Right atrium auricular region (tissue), 2 donors: ENCODE results near the gene IGF2R. TPM values are rescaled to one million over a fixed set of nuclear protein-coding genes. Genes with fewer than 3 reads are reported as not detected.
"Not testable (repeated sequence)": the region's sequence is repeated elsewhere in the genome, so short reads cannot be mapped to it uniquely, and the experiment has no call there.

Experiments used
- DNase-seq: peaks from one replicate; pipeline ENCODE4 v3.0.0-alpha.2; 2019; ENCODE audit warnings: low spot score
- H3K27ac ChIP-seq, 2 donors: fragments of 200-600 bp; sonication (generic); 1 replicate in 1 of 2; 2 replicates in 1 of 2; pipeline ENCODE4 v1.5.1; 2016 to 2019
- H3K27me3 ChIP-seq, 2 donors: fragments of 200-600 bp; sonication (generic); one replicate each; pipeline versions ENCODE4 v1.5.1 to v1.6.0; 2017 to 2019
- H3K36me3 ChIP-seq: fragments of 200-600 bp; sonication (generic); one replicate; pipeline ENCODE4 v1.5.1; 2016
- H3K4me1 ChIP-seq, 2 donors: fragments of 200-600 bp; sonication (generic); one replicate each; pipeline versions ENCODE4 v1.5.1 to v1.6.0; 2017 to 2019
- H3K4me3 ChIP-seq, 2 donors: fragments of 200-600 bp; sonication (generic); 1 replicate in 1 of 2; 2 replicates in 1 of 2; pipeline ENCODE4 v1.5.1; 2017 to 2019; ENCODE audit warnings: mild to moderate bottlenecking in 1 of 2, moderate library complexity in 1 of 2
- H3K9me3 ChIP-seq, 2 donors: fragments of 200-600 bp; sonication (generic); one replicate each; pipeline ENCODE4 v1.5.1; 2019
- CTCF ChIP-seq, 2 donors: fragments of 200-600 bp; sonication (generic); IDR thresholded peaks; one replicate each; pipeline ENCODE4 v1.5.1; 2019; ENCODE audit warnings: antibody characterized with exemption in 2 of 2
- total RNA-seq, 2 donors: library from RNA; depleted of rRNA; stranded (reverse); fragments of >200 nt; gene quantifications; one replicate each; pipeline ENCODE4 v1.1.0, GENCODE V29; 2016

IGF2R gene
- total RNA-seq, 2 donors from 2014 or later = 47.9 to 48.9 TPM

GRCh38 chr6:160088069-160088783 is 119.3 kb downstream of the IGF2R start:
- DNase-seq = peak; percentile 69
- no peaks in the 10 kb centered on the region for H3K27me3 ChIP-seq
- no peaks in the 10 kb centered on the region for H3K9me3 ChIP-seq
- H3K4me3 ChIP-seq = no peak overlapping the region
- TF ChIP-seq CTCF (IDR thresholded peaks at IDR 0.05) = peak; percentile 42 to 70
- peaks cover 73% of the 10 kb centered on the region for H3K36me3 ChIP-seq
- H3K4me1 ChIP-seq = no peaks in the 10 kb centered on the region
- no peak overlapping the region for H3K27ac ChIP-seq

GRCh38 chr6:160088784-160089533 is 120.1 kb downstream of the IGF2R start:
- no peak for DNase-seq
- H3K27me3 ChIP-seq = no peaks in the 10 kb centered on the region
- no peaks in the 10 kb centered on the region for H3K9me3 ChIP-seq
- TF ChIP-seq CTCF (IDR thresholded peaks at IDR 0.05) = no peak
- H3K27ac ChIP-seq = no peak overlapping the region
- H3K4me1 ChIP-seq = no peaks in the 10 kb centered on the region
- peaks cover 73% of the 10 kb centered on the region for H3K36me3 ChIP-seq
- H3K4me3 ChIP-seq = no peak overlapping the region

GRCh38 chr6:160089534-160089897 is 120.6 kb downstream of the IGF2R start:
- no peak for TF ChIP-seq CTCF (IDR thresholded peaks at IDR 0.05)
- no peak overlapping the region for H3K27ac ChIP-seq

GRCh38 chr6:160090442-160091239 is 121.8 kb downstream of the IGF2R start:
- not testable (repeated sequence) for H3K27ac ChIP-seq, H3K27me3 ChIP-seq, H3K4me3 ChIP-seq, H3K9me3 ChIP-seq, H3K4me1 ChIP-seq, DNase-seq
- peaks cover 70% of the 10 kb centered on the region for H3K36me3 ChIP-seq

More at GRCh38 chr6:160089534-160089897, 120.6 kb downstream of the IGF2R start:
- Histone ChIP-seq H3K4me1 (no peaks in the 10 kb centered on the region), H3K4me3 (no peak overlapping the region), H3K9me3 (no peaks in the 10 kb centered on the region), H3K36me3 (peaks cover 73% of the 10 kb centered on the region), H3K27me3 (no peaks in the 10 kb centered on the region)
- no peak for DNase-seq

- H3K9me3 ChIP-seq, H3K27me3 ChIP-seq, H3K27ac ChIP-seq, H3K4me1 ChIP-seq, DNase-seq, H3K4me3 ChIP-seq: not testable (repeated sequence)
- H3K36me3 ChIP-seq = peaks cover 78% of the 10 kb centered on the region
Measured at GRCh38 chr6:160092176-160092575, 123.3 kb downstream of the IGF2R start.

GRCh38 chr6:160092602-160093001 is 123.7 kb downstream of the IGF2R start:
- Histone ChIP-seq H3K27me3 (no peaks in the 10 kb centered on the region), H3K4me1 (no peaks in the 10 kb centered on the region), H3K9me3 (no peaks in the 10 kb centered on the region), H3K27ac (no peak overlapping the region), H3K4me3 (no peak overlapping the region), H3K36me3 (peaks cover 82% of the 10 kb centered on the region)
- no peak for TF ChIP-seq CTCF (IDR thresholded peaks at IDR 0.05)
- no peak for DNase-seq
